PC-3 (cell line): ENCODE measurements around the gene FBXO41. TPM values are rescaled to one million over a fixed set of nuclear protein-coding genes. Genes with fewer than 3 reads are reported as not detected.
A peak's percentile ranks its signal among the peaks of the same experiment; 100 is the strongest.

ENCODE experiments used
- ATAC-seq: fragments of 200-7000 bp; cut with Tn5 transposase; 2 replicates; pipeline ENCODE4 v1.9.1; 2020; ENCODE audit warnings: mild to moderate bottlenecking, moderate library complexity
- BruUV-seq: library from RNA; stranded (reverse); fragments of 400-500 nt; replicated peaks from 2 replicates; lab custom pipeline; 2021; lab: Mats Ljungman, UMichigan
- CTCF ChIA-PET: fragments of 300-600 bp; sonication (Branson Sonifier 250); formaldehyde crosslinking; loops from one replicate; lab custom pipeline; 2022; ENCODE audit warnings: antibody characterized with exemption; lab: Charles Lee
- POLR2A ChIA-PET: fragments of 300-600 bp; sonication (Branson Sonifier 250); formaldehyde crosslinking; loops from one replicate; lab custom pipeline; 2022; ENCODE audit warnings: antibody characterized with exemption; ENCODE audit not compliant: unreplicated experiment; lab: Charles Lee
- DNase-seq: peaks from one replicate; pipeline ENCODE4 v3.0.0-alpha.2; 2015
- H2AFZ ChIP-seq: fragments of 300-600 bp; sonication (generic); 2 replicates; pipeline ENCODE4 v1.6.0; 2016; ENCODE audit warnings: antibody characterized with exemption, low read length
- H3F3A ChIP-seq: fragments of 300-600 bp; sonication (generic); one replicate; pipeline ENCODE4 v1.6.0; 2017; ENCODE audit warnings: antibody characterized with exemption, low read length, control low read depth, mild to moderate bottlenecking; ENCODE audit not compliant: unreplicated experiment
- H3K27ac ChIP-seq: fragments of 300-600 bp; sonication (generic); 2 replicates; pipeline ENCODE4 v1.5.1; 2016; ENCODE audit warnings: mild to moderate bottlenecking, low read length
- H3K27me3 ChIP-seq: fragments of 300-600 bp; sonication (generic); 2 replicates; pipeline ENCODE4 v1.6.1; 2016; ENCODE audit warnings: low read length, mixed read lengths
- H3K36me3 ChIP-seq: fragments of 300-600 bp; sonication (generic); 2 replicates; pipeline ENCODE4 v1.6.1; 2016; ENCODE audit warnings: low read depth, mixed run types, low read length, mixed read lengths
- H3K4me1 ChIP-seq: fragments of 300-600 bp; sonication (generic); 2 replicates; pipeline ENCODE4 v1.5.1; 2016; ENCODE audit warnings: low read length; ENCODE audit not compliant: insufficient read depth
- H3K4me2 ChIP-seq: fragments of 300-600 bp; sonication (generic); 2 replicates; pipeline ENCODE4 v1.6.0; 2016; ENCODE audit warnings: low read length
- H3K4me3 ChIP-seq: fragments of 300-600 bp; sonication (generic); 2 replicates; pipeline ENCODE4 v1.5.1; 2016; ENCODE audit warnings: mild to moderate bottlenecking, low read length, mixed read lengths
- H3K79me2 ChIP-seq: fragments of 300-600 bp; sonication (generic); 2 replicates; pipeline ENCODE4 v1.6.1; 2017; ENCODE audit warnings: low read length, mixed read lengths
- H3K9ac ChIP-seq: fragments of 300-600 bp; sonication (generic); 2 replicates; pipeline ENCODE4 v1.6.0; 2016; ENCODE audit warnings: mild to moderate bottlenecking, low read length
- H3K9me2 ChIP-seq: fragments of 300-600 bp; sonication (generic); replicated peaks from 2 replicates; pipeline ENCODE4 v1.6.1; 2016; ENCODE audit warnings: mixed run types, low read length, mixed read lengths
- H3K9me3 ChIP-seq: fragments of 300-600 bp; sonication (generic); 2 replicates; pipeline ENCODE4 v1.6.1; 2016; ENCODE audit warnings: low read length, mixed read lengths
- H4K20me1 ChIP-seq: fragments of 300-600 bp; sonication (generic); 2 replicates; pipeline ENCODE4 v1.6.1; 2016; ENCODE audit warnings: low read length, mixed read lengths
- CTCF ChIP-seq: fragments of 300-600 bp; sonication (generic); conservative IDR thresholded peaks from 2 replicates; pipeline ENCODE4 v1.5.1; 2017; ENCODE audit warnings: antibody characterized with exemption, low read depth, mild to moderate bottlenecking, low read length
- EZH2 ChIP-seq: fragments of 300-600 bp; sonication (generic); IDR thresholded peaks from one replicate; pipeline ENCODE4 v1.6.1; 2017; ENCODE audit warnings: antibody characterized with exemption, mild to moderate bottlenecking, low read length; ENCODE audit not compliant: unreplicated experiment
- EZH2phosphoT487 ChIP-seq: fragments of 300-600 bp; sonication (generic); IDR thresholded peaks from 2 replicates; pipeline ENCODE4 v1.6.1; 2018; ENCODE audit warnings: mild to moderate bottlenecking, antibody characterized with exemption, low read length, borderline replicate concordance
- intact Hi-C: fragments of 100-400 bp; cut with micrococcal nuclease; formaldehyde crosslinking; loops from 2 replicates; pipeline ENCODE4 v1.9.0; 2023
- total RNA-seq: library from RNA; depleted of rRNA; stranded (reverse); fragments of >200 nt; gene quantifications from 2 replicates; pipeline ENCODE4 v1.2.3, GENCODE V29; 2014

Gene FBXO41
- total RNA-seq, 1 experiment from 2014 or later = 4.2 TPM

- POLR2A ChIA-PET = no interaction called here
- no TSS peak for BruUV-seq
Measured at GRCh38 chr2:73244580-73244979, 39.7 kb downstream of the FBXO41 start.

GRCh38 chr2:73243884-73244570, 40.3 kb downstream of the FBXO41 start:
- Histone ChIP-seq H3K4me3 (no peak overlapping the region), H3K9ac (no peak overlapping the region), H3K79me2 (peaks cover 52% of the 10 kb centered on the region), H3F3A (no peaks in the 10 kb centered on the region), H3K36me3 (peaks cover 69% of the 10 kb centered on the region), H3K4me1 (peaks cover 11% of the 10 kb centered on the region), H3K9me3 (no peaks in the 10 kb centered on the region), H4K20me1 (peaks cover 52% of the 10 kb centered on the region), H2AFZ (no peak overlapping the region), H3K4me2 (0 out of 2 replicates have a peak overlapping the region, but pooled peaks have one; percentile 26), H3K27me3 (no peaks in the 10 kb centered on the region), H3K27ac (no peak overlapping the region), H3K9me2 (no peaks in the 10 kb centered on the region)
- POLR2A ChIA-PET = no interaction called here
- DNase-seq (peak; percentile 96), ATAC-seq (peak; percentile 98)
- TF ChIP-seq EZH2 = no peak
- no peak for TF ChIP-seq EZH2phosphoT487
- TF ChIP-seq CTCF = no peak
- intact Hi-C loops = no loop called here
- CTCF ChIA-PET = interaction anchor here (0.5 to 0.6 kb wide), 2 partner anchors 64 to 381 kb away, joined by 3 to 4 read pairs; no protein-coding TSS in a partner anchor
- BruUV-seq = no TSS peak

More at GRCh38 chr2:73244580-73244979, 39.7 kb downstream of the FBXO41 start:
- Histone ChIP-seq H3K36me3 (peaks cover 74% of the 10 kb centered on the region), H3K27me3 (no peaks in the 10 kb centered on the region), H3K4me2 (no peak overlapping the region), H3K27ac (no peak overlapping the region), H3K9ac (no peak overlapping the region), H3F3A (no peaks in the 10 kb centered on the region), H3K9me3 (no peaks in the 10 kb centered on the region), H4K20me1 (peaks cover 50% of the 10 kb centered on the region), H3K4me3 (no peak overlapping the region), H2AFZ (no peak overlapping the region), H3K9me2 (no peaks in the 10 kb centered on the region), H3K79me2 (peaks cover 47% of the 10 kb centered on the region), H3K4me1 (peaks cover 11% of the 10 kb centered on the region)
- TF ChIP-seq CTCF (no peak), EZH2phosphoT487 (no peak), EZH2 (no peak)
- intact Hi-C loops = no loop called here
- CTCF ChIA-PET = interaction anchor here (0.5 kb wide), 1 partner anchor 65 kb away, joined by 4 read pairs; no protein-coding TSS in a partner anchor
- DNase-seq (no peak), ATAC-seq (no peak)

DNA sequence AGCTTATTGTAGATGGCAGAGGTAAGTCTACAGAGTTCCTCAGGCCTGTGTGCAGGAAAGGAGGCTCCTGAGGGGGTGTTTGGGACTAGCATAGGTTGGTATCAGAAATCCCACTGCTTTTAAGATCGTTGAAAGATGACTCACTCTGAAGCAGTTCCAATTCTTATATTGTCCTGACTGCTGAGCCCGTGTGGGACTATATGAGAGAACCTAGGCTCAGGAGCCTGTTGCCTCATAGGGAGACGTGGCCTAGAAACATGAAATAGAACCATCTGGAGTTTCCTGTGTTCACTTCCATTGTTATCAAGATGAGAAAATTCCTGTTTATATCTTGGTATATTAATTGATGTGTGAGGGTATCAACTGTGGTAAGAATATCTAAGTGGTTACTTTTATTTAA, 44.5 kb downstream of the FBXO41 start:
- Histone ChIP-seq H3K27me3 (no peaks in the 10 kb centered on the region), H3K9ac (no peak overlapping the region), H3K9me2 (no peaks in the 10 kb centered on the region), H3K36me3 (peaks cover 35% of the 10 kb centered on the region), H2AFZ (no peak overlapping the region), H3K27ac (no peak overlapping the region), H3K9me3 (no peaks in the 10 kb centered on the region), H3K79me2 (peaks cover 77% of the 10 kb centered on the region), H3F3A (no peaks in the 10 kb centered on the region), H3K4me2 (no peak overlapping the region), H3K4me1 (peaks cover 21% of the 10 kb centered on the region), H4K20me1 (peaks cover 71% of the 10 kb centered on the region), H3K4me3 (no peak overlapping the region)
- peak; percentile 38 for DNase-seq
- no TSS peak for BruUV-seq
- ATAC-seq = peak; percentile 14; the same call in 1 of the 2 replicates
- ChIA-PET CTCF (no interaction called here), POLR2A (no interaction called here)
- intact Hi-C loops = no loop called here
- TF ChIP-seq CTCF (no peak), EZH2 (no peak), EZH2phosphoT487 (no peak)
